Activated CD4-positive, alpha-beta T cell treated with anti-CD3 and anti-CD28 coated beads, Interleukin-2, amount 50 U/mL, for 4 hours (primary cell): ENCODE data around the gene NBAS.

Source experiments
- DNase-seq, 2 experiments: peaks; one replicate each; pipeline ENCODE4 v3.0.0-alpha.2; 2020

The NBAS gene

DNA sequence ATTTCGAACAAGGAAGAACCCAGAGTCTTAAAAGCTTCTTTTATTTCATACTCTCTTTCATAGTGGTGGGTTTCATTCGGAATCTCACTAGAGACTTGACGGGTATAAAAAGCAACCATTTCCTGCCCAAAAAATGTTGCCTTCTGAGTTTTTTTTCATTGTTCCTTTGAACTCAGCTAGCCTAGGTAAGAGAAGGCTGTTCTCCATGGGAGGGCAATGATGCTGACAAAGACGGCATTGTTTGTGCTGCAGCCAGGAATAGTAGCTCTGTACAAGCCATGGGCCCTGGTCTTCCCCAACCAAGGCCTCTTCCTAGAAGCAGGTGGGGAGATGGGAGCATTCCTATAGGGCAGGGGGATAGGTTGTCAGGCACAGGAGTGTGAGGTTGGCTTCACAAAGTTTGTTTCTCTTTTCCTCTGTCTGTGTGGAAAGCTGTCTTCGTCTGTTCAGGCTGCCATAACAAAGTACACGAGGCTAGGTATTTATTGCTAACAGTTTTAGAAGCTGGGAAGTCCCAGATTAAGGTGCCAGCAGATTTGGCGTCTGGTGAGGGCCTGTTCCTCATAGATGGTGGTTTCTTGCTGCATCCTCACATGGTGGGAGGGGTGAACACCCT is 405.1 kb downstream of the NBAS start:
- no peak for DNase-seq

DNA sequence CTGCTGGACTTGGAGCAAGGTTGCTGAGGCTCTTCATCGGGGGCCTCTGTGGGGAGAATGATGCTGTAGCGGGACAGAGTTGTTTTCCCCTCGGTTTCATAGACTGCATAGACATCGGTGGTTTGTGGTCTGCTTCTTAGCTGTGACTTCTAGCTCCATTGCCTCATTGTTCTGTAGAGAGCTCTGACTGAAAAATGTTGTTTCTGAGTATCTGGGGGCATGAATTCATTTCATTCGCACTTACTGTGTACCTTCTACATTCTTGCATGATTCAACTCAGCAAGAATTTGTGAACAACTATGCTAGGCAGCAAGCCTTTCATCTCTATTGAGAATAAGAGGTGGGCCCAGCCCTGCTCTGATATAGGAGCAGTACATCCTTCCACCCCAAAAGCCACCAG is 406.8 kb downstream of the NBAS start:
- DNase-seq: no peak

DNA sequence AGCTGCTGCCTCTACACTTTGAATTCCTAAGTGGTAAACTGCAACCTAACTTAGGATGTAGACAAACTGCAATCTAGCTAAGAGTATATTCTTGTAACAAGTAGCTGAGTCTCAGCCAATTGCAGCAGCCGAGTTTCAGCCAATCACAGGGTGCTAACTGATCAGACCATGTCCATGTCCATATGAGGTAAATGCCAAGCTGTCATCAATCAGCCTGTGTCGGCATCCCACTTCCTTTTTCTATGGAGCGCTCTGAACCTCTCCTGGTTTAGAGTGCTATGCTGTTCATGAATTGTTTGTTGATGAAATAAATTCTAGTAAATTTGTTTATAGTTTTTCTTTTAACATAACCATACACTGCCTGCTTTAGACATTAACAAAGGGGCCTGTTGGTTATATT is 408.8 kb downstream of the NBAS start:
- no peak for DNase-seq

DNA sequence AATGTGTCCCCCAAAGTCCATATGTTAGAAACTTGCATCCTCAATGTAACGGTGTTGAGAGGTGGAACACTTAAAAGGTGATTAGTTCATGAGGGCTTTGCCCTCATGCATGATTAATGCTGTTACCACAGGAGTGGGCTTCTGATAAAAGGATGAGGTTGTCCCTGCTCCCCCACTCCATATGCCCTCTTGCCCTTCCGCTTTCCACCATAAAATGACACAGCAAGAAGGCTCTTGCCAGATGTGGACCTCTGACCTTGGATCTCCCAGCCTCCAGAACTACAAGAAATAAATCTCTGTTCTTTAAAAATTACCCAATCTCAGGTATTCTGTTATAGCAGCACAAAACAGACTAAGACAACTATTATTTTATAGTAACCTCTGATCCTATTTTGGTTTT is 412.1 kb downstream of the NBAS start:
- DNase-seq: no peak

DNA sequence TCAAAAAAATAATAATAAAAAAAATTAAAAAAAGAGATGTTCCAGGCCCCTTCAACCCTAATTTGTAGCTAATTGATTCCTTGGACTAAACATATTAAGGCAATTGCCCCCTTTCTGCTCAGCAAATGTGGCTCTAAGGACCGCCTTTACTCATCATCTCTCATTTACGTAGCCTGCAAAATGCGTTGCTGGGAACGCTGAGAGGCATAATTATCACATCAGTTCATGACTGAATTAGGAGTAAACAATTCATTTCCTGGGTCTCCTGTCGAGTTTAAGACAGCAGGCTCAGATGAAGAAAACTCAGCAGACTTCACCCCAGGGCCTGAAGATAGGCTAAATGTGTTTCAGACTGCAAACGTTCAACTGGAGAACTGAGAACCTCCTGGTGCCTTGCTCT is 413.5 kb downstream of the NBAS start:
- DNase-seq: no peak

DNA sequence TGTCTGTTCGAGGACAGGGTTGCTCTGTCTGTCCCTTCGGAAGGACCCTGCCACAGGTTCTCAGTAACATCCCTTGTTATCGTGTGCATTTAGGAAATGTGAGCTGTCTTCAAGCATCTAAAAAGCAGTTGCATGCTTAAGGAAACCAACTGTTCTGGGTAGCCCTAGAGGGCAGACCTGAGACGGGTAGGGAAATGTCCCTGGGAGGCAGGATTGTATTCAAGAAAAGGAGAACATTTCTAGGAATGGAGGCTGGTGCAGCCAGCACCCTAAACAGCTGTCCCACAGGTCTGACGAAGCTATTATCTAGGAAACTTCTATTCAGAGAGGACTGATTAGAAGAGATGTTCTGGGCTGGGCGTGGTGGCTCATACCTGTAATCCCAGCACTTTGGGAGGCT is 414.2 kb downstream of the NBAS start:
- no peak for DNase-seq

DNA sequence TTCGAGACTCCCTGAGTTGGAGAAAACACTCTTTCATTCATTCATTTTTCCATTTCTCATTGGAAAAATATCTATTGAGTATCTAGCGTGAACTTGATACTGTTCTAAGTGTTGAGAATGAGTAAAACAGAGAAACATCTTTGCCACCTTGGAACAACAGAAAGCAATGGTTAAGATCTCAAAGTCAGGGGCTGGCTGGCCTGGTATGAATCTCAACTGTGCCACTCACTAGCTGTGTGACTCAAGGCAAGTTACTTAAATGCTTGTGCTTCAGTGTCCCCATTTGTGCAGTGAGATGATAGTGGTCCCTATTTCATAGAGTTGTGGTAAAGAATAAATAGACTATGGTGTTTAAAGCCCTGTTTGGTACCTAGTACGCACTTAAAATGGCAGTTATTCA is 415.2 kb downstream of the NBAS start:
- no peak for DNase-seq

DNA sequence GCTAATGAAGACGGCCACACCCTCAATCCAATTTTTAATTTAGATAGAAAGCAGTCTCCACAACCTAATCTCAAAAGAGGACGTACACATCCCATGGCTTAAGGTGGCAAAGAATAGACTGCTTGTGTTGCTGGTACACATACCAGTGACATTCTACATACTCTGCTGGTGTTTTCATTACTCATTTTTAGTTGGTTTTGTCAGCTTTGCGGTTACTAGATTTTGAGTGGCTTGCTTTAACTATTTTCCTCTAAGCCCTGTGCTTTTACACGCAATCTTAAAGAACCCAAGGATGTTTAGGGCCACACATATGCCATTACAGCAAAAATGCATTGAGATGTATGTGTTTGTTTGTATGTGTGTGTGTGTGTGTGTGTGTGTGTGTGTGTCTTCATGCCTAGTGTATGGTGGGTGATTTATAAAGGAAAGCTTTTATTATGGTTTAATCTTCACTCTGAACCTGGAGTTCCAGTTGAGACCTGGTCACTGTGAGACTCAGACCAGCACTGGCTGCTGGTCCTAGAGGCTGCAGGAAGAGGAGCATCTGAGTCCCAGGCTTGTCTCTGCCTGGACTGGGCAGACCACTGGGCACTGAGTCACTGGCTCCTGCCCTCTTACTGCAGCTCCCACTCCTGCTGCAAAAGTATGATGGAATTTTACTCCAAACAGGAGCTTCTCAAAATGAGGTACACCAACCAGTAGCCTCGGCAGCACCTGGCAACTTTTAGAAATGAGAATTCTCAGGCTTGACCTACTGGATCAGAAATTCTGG is 415.9 kb downstream of the NBAS start:
- DNase-seq: no peak

DNA sequence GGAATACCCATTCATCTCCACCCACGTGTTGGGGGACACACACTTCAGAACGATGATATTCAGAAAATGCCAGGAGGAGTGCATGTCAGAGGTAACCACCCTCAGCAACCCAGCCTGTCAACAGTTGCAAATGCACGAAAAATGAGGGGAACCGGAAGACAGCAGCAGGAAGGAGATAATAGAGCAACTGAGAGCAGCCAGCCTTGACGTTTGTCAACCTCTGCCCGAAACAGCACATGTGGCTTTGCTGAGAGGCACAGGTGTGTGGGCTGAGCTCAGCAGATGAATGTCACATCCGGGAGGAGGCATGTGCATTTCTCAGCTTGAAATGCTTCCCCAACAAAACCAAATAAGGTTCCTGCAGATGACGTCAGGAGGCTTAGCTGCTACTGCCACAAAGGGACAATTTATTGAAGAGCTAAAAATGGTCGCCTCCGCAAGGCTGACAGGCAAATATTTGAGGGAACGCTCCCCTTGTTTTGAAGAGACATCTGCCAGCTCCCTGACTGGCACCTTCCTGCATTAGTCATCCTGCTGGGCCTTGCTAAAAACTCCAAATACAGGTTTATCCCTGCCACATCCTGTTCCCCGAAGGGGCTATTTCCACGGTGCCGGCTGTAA is 419.0 kb downstream of the NBAS start:
- peak; percentile 48 to 59 for DNase-seq

DNA sequence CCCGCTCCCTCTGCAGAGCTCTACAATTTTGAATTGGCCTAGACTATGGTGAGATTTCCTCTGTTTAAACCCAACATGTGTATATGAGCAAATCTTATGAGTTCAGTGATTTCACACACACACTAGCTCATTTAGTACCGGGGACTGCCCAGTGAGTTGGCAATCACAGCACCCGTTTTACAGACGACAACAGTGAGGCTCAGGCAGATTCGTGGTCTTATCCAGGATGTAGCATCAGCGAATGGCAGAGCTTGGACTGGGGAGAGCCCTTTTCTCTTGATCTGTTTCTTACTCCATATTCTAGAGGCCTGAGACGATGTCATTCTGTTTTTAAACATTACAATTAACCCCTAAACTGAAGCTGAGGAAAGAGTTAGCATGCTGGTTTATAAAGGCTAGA is 419.9 kb downstream of the NBAS start:
- DNase-seq: no peak

DNA sequence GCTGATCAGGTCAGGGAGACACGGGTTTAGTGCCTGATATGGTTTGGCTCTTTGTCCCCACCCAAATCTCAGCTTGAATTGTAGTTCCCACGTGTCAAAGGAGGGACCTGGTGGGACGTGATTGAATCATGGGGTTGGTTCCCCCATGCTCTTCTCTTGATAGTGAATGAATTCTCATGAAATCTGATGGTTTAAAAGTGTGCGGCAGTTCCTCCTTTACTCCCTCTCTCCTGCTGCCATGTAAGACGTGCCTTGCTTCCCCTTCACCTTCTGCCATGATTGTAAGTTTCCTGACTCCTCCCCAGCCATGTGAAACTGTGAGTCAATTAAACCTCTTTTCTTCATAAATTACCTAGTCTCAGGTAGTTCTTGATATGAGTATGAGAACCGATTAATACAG is 424.5 kb downstream of the NBAS start:
- DNase-seq: no peak

DNA sequence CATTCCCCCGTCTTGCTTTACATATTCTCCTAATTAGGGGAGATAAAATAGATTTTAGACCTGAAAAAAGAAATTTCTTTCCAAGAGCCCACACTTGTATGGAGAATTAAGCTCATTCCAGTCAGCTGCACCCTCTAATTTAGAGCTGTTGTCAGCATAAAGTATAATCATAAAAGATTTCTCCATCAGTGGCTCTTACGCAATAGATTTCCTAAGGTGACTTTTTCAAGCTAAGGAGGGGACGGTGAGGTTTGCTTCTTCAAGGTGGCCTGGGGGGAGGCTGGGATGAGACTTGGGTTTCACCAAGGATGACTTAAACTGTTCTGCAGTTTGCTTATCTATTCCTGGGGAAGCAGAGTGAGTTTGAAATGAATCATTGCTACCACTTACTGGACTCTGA is 426.2 kb downstream of the NBAS start:
- no peak for DNase-seq

DNA sequence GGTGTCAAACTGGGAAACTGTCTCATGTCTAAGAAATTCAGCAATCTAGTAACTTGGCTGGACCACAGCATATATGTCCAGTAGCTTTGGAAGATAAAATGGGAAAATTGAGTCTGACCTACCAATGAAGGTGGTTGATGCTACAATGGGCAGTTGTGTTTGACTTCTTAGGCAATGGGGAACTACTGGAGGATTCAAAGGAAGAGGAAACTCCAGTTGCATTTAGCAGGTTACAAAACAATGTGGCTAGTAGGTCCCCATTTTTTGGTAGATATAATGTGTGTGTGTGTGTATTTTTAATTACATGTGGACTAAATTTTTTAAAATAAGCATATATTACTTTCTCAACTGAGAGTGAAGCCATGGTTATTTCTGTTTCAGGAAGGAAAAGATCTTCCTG is 427.7 kb downstream of the NBAS start:
- DNase-seq: no peak

DNA sequence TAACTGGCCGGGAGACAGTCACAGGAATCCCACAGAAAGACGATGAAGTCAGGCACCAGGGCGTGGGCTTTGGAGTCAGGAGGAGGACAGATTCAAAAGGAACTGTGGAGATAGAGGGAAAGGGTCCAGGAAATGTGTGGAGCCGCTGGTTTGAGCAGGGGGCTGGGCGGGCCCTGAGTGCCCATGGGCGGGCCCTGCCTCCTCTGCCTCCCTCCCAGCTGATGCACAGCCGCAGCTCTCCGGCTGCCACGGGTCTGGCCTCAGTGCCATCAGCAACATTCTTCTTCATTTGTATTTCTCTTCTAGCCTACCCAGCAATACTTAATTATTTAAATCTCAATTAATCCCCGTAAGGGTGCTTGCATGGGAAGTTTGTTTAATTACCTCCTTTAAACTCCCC is 432.3 kb downstream of the NBAS start:
- DNase-seq: no peak

DNA sequence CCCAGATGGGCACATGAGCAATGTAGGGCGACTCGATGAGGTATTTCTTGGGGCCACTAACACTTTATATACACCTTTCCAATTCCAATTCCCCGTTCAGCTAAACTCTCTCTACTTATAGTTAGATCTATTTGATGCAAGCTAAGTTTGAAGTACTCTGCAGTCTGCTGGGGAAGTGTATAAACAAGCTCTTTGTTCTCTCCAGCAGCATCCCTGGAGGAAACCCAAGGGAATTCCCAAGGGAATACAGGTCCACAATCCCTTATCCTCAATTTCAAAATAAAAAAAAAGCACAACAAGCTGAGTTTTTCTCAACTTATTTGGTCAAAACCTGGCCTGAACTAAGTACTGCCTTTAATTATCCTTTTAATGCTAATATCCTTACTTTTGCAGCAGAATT is 433.3 kb downstream of the NBAS start:
- no peak for DNase-seq

DNA sequence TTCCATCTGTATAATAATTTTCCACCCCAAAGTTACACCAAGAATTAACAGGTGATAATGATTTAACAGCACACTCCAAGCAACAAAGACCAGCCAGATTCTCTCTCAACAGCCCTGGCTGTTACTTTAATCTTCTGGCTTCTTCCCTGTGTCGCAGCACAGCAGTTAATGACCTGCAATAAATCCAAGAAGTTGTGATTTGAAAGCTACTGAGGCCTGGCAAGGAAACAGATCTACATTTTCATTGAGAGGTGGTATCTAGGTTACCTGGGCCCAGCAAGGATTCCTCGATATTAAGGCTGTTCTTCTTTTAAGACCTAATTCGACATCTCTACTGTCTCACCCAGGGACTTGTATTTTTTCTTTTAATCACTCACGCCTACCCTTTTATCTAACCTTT is 433.8 kb downstream of the NBAS start:
- DNase-seq: no peak

DNA sequence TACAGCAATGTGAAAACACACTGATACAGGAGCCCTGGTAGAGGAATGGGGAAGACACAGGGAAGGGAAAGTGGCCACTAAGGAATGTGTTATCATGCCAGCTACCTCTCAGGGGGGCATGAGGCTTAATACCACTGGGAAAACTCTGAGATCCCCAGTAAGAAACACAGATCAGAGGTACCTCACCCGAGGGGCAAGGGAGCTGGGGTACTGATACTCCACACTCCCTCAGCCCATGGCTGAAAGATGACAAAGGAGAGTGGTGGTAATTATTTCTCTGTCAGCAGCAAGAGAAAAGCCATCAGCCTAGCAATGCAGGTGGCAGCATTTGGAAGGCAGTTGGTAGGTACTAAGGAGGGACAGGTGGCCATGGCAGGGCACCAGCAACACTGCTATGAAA is 434.8 kb downstream of the NBAS start:
- DNase-seq: no peak

DNA sequence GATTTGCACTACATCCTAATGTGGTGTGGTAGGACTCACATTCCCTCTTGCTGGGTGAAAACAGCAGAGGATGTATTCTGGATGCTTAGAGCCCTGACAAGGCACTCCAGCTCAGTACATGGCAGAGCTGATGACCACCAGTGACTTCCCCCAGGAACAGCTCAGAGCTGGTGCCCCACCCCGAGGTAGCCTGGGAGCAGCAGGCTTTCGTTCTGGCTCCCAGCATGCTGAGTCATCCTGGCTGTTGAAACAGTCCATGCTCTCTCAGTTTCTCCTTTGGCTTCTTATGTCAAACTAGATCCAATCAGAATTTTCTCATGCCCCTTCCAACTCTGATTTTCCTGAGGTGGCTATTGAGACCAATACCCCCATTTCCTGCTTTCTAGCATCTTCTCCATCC is 438.2 kb downstream of the NBAS start:
- no peak for DNase-seq

DNA sequence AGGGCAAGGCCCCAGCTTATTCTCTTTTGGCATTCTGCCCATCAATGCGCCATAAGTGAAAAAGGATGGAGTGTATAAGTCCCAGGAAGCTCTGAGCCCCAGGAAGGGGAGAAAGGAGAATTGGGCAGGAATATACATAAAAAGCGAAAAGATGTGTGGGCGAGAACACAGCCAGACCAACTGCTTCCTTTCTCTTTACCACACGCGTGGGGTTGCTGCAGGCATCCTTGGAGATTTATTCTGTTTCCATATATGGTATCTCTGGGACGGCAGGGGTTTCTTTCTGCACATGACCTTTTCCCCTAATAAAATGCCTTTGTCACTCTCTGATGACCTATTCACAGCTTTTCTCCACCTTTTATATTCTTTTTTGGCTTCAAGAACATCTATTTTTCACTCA is 440.5 kb downstream of the NBAS start:
- no peak for DNase-seq

DNA sequence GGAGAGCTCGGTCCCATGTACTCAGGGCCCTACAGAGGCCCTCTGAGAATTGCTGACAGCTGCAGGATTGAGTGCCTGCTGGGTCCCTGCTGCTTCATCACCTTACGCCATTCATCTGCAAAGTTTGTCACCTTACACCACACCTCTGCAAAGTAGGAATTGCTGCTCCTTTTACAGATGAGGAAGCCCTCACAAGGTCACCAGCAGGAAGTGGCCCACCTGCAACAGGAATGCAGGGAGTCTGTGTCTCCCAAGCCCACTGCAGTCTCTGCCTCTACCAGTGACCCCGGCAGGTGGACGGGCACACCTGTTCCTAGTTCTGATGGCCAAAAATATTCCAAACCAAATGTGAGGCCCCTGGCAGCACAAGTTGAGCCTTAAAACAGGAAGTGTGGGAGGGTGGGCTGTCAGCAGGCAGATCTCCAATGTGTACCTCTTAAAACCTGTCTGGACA is 441.4 kb downstream of the NBAS start:
- no peak for DNase-seq

DNA sequence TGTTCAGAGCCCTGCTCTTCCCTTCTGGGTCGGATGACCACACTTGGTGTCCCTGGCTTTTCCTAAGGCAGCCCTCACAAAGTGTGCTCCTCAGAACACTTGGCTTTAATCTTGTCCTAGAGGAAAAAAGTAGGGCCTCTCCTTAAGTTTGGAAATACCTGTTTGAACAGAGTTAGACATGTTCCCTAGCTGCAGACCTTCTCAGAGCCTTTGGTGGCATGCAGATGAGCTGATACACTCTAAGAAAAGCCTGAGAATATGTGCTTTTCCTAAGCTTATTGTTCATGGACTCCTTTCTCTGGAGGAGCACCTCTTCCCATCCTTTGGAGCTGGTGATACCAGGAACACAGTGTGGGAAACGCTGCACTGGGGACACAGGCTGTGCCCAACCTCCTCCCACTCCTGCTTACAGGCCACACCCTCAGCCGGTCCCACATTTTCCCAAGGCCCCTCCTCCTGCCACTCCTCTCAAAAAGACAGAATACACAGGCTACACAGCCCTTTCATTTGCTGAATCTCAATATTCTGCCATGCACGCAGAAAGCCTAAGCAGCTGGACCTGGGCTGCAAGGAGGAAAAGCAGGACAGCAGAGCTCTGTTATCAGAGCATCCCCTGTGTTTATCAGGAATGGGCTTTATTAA is 443.6 kb downstream of the NBAS start:
- no peak for DNase-seq
